Subcutaneous preadipocyte (primary cell): ENCODE data around the gene B4GALT3. TPM values are rescaled to one million over a fixed set of nuclear protein-coding genes. Genes with fewer than 3 reads are reported as not detected.

Experiments
- small RNA-seq: library from RNA; depleted of rRNA; stranded (forward); fragments of <200 nt; gene quantifications from one replicate; pipeline ENCODE3, GENCODE V24; 2012
- total RNA-seq: library from RNA; depleted of rRNA; stranded (reverse); fragments of >200 nt; gene quantifications from 2 replicates; pipeline ENCODE4 v1.2.3, GENCODE V29; 2012

B4GALT3 gene
- total RNA-seq = 12.1 and 20.3 TPM in 2 replicates

DNA sequence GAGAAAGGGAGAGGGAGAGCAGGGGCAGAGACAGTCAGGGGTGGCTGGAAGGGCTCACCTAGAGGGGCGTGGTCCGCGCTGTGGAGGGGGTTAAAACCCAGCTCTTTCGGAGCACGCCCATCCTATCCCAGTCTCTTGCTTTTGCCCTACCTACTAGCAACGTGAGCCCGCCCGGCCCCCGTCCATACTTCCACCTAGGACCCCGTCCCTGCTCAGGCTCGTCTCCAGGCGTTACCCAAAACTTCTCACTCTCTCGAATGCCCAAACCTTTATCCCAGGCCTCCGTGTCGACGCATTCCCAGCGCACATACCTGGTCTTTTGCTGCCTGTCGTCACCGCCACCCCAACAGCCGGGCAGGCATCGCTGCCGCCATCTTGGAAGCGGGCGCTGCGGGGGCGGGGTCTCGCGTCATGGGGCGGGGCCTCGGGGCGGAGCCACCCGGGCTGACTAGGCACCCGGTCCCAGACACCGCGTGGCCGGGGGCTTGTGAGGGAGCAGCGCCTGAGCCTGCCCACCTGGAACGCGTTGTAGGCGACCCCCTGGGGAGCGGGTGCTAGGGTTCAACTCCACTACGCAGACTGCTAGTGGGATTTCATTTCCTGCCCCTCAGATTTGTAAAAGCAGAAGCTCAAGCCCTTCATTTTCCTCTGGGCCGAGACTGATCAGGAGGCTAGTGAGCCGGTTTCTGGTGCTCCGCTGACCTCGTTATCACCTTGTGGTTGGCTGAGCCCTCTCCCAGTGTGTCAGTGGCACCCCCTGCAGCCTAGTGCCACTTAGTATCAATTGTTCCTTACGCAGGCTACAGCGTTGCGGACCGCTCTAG is at the start of gene B4GALT3:
Gene B4GALT3 (minus strand): TSS at position 396 of the 824 bp plus-strand sequence. CDS start 1,447 bp downstream, outside the sequence.

DNA sequence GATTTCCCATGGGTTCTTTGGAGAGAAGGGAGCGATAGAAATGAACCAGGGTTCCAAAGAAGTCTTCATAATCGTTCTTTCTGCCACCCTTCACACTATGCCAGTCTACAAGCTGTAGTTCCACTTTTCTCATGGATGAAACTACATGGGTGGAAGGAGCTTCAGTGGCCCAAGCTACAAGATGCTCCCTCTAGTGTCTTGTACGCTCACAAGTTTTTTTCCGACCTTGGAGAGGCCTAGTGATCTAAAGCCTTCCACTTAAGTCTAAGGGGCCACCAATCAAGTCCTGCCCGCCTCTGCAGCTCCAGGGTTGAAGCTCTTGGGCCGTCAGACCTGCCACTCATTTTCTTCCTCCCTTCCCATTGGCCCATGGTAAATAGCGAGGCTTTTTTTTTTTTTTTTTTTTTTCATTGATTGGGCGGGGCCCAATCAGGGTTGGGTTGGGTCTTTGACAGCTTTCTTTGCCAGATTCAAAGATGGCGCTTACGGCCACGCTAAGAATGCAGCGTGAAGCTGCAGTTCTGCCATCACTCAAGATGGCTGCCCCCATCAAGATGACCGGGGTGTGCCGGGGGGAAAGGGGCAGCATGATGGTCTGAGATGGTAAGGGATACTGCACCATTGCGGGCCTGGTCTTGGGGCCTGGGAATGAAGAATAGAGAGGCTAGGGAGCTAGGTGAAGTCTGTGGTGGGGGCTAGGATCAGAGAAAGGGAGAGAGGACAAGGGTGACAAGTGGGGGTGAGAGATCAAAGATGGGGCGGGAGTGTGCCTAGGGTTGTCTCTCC is 48.4 kb upstream of the B4GALT3 start, which contains the start of gene TOMM40L:
Gene TOMM40L (plus strand): TSS at position 527 of the 786 bp plus-strand sequence. CDS start 430 bp downstream, outside the sequence.

DNA sequence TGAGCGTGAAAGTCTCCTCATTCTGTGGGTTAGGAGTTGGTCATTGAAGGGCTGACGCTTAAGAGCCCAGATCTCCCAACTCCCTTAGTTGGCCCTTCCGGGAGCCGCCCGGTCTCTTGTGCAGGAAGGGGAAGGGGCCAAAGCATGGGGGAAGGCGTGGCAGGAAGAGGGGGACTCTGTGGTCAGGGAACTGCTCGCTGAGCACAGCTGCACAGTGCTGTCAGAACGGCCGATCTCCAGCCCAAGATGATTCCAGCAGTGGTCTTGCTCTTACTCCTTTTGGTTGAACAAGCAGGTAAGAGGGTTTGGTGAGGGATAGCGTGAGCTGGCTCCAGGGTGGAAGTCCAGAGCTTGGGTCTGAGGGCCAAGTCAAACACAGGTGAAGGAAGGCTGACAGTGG is 37.8 kb upstream of the B4GALT3 start, which contains the start of gene FCER1G:
Gene FCER1G (plus strand): TSS at position 220 of the 400 bp plus-strand sequence. CDS start 27 bp downstream, at position 247.

GRCh38 chr1:161201836-161202712 is 24.8 kb upstream of the B4GALT3 start, which contains the start of gene NDUFS2:
Gene NDUFS2, plus strand, starts transcription at chr1:161202367. Its CDS starts 19 bp downstream, at chr1:161202386.

DNA sequence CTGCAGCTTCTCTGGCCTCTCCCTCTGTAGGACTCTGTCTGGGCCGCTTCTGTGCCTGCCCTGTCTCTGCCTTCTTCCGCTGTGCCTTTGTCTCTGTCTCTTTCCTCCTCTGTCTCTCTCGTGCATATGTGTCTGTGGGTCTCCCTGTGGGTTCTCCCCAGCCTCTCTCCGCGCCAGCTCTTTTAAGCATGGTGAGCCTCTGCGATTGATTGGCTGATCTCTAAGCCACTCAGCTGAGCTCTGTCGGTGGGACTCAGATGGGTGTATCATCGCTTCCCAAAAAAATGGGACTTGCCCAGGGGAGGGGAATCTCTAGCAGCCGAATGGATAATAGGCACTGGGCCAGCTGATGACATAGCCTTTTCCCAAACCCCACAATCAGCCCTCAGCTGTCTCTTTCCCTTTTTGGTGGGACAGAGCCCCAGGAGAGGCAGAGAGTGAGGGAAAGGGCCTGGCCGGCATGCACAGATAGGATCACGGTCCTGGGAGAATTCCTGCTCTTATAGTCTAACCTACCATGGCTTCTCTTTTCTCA is 21.7 kb upstream of the B4GALT3 start, which contains the start of gene ADAMTS4:
Gene ADAMTS4 (minus strand): TSS at position 158 of the 535 bp plus-strand sequence. CDS start 427 bp downstream, outside the sequence.

GRCh38 chr1:161165742-161166668 is 11.3 kb downstream of the B4GALT3 start, which contains the start of gene PPOX:
Gene PPOX, plus strand, starts transcription at chr1:161166426. Its CDS starts 422 bp downstream, at chr1:161166848.

GRCh38 chr1:161159087-161159912 is 18.0 kb downstream of the B4GALT3 start, which contains the start of gene USP21:
Gene USP21, plus strand, starts transcription at chr1:161159500. Its CDS starts 1,141 bp downstream, at chr1:161160641.

DNA sequence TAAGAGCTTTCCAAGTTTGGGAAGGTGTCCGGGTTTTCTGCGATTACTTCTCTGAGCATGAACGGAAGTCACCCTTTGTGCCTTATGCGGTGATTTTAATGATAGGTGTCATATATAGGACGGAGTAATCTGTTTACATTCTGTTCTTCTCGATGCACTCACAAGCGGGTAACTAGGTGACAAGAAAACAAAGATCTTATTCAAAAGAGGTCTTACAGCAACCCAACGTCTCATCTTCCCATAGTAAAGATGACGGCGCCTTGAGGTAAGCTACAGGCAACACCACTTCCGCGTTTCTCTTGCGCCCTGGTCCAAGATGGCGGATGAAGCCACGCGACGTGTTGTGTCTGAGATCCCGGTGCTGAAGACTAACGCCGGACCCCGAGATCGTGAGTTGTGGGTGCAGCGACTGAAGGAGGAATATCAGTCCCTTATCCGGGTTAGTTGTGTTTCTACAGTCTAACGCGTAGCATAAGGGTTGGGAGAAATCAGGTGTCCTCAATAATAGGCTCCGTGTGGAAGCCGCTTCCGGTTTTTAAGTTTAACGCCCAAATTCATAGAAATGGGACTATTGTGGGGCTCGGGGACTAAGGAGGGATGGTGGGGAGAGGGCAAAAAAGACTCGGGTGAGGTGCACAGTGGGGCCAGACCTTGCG is 23.5 kb downstream of the B4GALT3 start, which contains the start of gene UFC1:
Gene UFC1 (plus strand): TSS at position 297 of the 656 bp plus-strand sequence. CDS start 20 bp downstream, at position 317.

DNA sequence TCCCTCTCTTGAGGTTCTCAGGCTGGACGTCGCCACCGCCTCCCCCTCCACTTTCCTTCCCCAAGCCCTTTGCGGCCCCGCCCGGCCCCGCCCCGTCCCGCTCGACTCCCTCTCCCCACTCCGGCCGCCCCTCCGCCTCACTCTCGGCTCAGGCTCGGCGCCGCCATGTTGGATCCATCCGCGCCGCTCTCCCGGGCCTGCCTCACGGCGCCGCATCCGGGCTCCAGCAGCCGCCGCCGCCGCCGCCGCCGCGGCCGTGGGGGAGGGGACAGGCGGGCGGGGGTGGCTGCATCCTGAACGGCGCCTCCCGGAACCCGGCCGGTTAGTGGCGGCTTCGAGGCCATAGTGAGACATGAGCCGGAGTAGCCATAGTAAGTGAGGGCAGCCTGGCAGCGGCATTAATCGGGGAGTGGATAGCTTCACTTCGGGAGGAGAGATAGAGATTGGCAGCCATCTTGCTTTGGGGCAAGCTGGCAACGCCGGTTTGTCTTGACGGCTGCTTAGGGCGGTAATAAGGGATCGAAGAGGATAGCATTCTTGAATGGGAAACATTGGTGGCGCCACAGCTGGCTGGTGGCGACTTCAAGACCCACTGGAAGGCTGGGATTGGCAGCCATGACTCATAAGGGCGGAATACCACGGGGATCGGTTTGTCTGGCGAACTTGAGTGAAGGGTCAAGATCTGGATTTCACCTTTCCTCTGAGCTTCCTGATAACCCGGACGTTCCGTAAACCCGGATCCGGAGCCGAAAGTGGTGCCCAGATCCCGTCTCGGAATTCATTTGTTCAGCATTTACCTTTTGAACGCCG is 44.7 kb downstream of the B4GALT3 start, which contains the start of gene DEDD:
Gene DEDD (minus strand): TSS at position 258 of the 810 bp plus-strand sequence. CDS start 8,205 bp downstream, outside the sequence.

Small RNA genes lying within 50 kb of the gene (small RNA-seq; reads per million reads assigned to genes)
- gene RF01225 = not detected

Other genes with a start within 250 kb of the B4GALT3 start
- not detected in 2 replicates for gene ITLN2, start 222.7 kb downstream of the B4GALT3 start, total RNA-seq
- under 0.01 and 0.20 TPM in 2 replicates for gene F11R, start 156.4 kb downstream of the B4GALT3 start, total RNA-seq
- gene TSTD1, start 138.5 kb downstream of the B4GALT3 start, total RNA-seq = 0.39 and 0.73 TPM in 2 replicates
- 43.7 and 44.0 TPM in 2 replicates for gene USF1, start 131.5 kb downstream of the B4GALT3 start, total RNA-seq
- gene ARHGAP30, start 107.6 kb downstream of the B4GALT3 start, total RNA-seq = not detected in 2 replicates
- 0.20 TPM in 1 of 2 replicates, not detected in the other for gene NECTIN4, start 87.9 kb downstream of the B4GALT3 start, total RNA-seq
- 0.20 and 0.73 TPM in 2 replicates for gene KLHDC9, start 79.1 kb downstream of the B4GALT3 start, total RNA-seq
- 16.0 and 25.4 TPM in 2 replicates for gene PFDN2, start 59.5 kb downstream of the B4GALT3 start, total RNA-seq
- gene NIT1, start 59.4 kb downstream of the B4GALT3 start, total RNA-seq = 17.3 and 19.5 TPM in 2 replicates
- gene DEDD, start 44.8 kb downstream of the B4GALT3 start, total RNA-seq = 23.3 and 27.2 TPM in 2 replicates
- 42.8 and 63.6 TPM in 2 replicates for gene UFC1, start 23.5 kb downstream of the B4GALT3 start, total RNA-seq
- 8.1 and 8.6 TPM in 2 replicates for gene USP21, start 18.0 kb downstream of the B4GALT3 start, total RNA-seq
- 8.8 and 10.8 TPM in 2 replicates for gene PPOX, start 11.1 kb downstream of the B4GALT3 start, total RNA-seq
- 1.8 and 2.9 TPM in 2 replicates for gene ADAMTS4, start 21.5 kb upstream of the B4GALT3 start, total RNA-seq
- gene NDUFS2, start 24.9 kb upstream of the B4GALT3 start, total RNA-seq = 98.5 and 108 TPM in 2 replicates
- gene FCER1G, start 37.8 kb upstream of the B4GALT3 start, total RNA-seq = 0.59 TPM in 1 of 2 replicates, not detected in the other
- not detected in 2 replicates for gene APOA2, start 46.1 kb upstream of the B4GALT3 start, total RNA-seq
- 8.5 and 10.4 TPM in 2 replicates for gene TOMM40L, start 48.6 kb upstream of the B4GALT3 start, total RNA-seq
- gene NR1I3, start 60.7 kb upstream of the B4GALT3 start, total RNA-seq = not detected in 2 replicates
- gene PCP4L1, start 81.2 kb upstream of the B4GALT3 start, total RNA-seq = not detected in 2 replicates
- 1.8 and 2.9 TPM in 2 replicates for gene MPZ, start 132.5 kb upstream of the B4GALT3 start, total RNA-seq
- 23.7 and 27.2 TPM in 2 replicates for gene SDHC, start 136.9 kb upstream of the B4GALT3 start, total RNA-seq
- not detected in 2 replicates for gene CFAP126, start 190.4 kb upstream of the B4GALT3 start, total RNA-seq